Right hindlimb (tissue), 1 donor: Measurements from ENCODE around the gene AFF3.
"Not testable (repeated sequence)": the region's sequence is repeated elsewhere in the genome, so short reads cannot be mapped to it uniquely, and the experiment has no call there.

Experiments
- DNase-seq: peaks from one replicate; pipeline ENCODE4 v3.0.0-alpha.2; 2018

AFF3 gene

DNA sequence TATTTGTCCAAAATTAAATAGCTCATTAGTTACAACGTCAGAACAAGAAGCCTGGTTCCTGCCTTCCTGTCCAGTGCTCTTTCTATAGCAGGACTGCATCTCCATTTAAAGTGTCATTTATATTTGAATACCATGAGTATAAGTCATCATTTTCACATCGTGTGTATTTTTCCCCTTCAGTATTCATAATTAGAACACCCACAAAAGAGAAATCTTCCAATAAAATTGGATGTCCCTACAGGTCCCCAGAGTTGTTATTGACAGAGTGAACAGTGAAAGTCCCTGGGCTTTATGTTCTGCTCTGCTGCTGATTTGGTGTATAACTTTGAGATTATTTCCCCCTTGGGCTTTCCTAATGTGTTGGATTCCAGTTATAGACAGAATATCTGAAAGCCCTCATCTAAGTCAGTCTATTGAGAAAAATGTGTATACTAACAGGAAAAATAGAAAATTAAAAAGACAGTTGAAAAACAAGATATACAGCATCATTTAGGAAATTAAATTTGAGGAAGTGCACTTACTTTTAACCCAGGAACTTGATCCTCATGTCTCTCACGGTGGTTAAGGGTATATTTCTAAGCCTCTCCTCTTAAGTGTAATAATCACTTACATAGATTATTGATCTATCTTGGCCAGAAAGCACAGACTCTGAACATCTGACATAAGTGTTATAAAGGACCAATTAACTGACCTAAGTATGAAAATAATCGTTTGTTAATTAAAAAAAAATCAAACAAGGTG, 637.4 kb downstream of the AFF3 start:
- DNase-seq, result no peak

- DNase-seq, result not testable (repeated sequence)
Observed at GRCh38 chr2:99503662-99504416, 638.6 kb downstream of the AFF3 start.

DNA sequence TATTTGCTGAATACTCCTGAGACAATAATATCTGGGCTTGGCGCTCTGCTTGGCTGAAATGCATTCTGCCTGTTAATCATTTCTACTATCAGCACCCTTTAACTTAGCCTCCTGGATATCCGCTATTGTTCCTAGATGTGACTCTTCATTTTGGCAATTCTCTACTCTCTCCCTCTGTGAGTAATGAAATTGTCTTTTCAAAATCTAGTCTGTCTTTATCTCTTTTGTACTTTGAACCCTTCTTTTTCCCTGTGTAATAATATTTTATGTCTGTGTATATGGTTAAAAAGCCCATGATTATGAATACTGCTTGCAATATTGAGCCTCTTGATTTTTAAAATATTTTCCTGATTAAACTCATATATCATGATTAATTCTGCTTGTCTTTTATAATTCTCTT, 646.4 kb downstream of the AFF3 start:
- DNase-seq, result no peak
